ENCODE data around the gene KCNIP1.

DNA sequence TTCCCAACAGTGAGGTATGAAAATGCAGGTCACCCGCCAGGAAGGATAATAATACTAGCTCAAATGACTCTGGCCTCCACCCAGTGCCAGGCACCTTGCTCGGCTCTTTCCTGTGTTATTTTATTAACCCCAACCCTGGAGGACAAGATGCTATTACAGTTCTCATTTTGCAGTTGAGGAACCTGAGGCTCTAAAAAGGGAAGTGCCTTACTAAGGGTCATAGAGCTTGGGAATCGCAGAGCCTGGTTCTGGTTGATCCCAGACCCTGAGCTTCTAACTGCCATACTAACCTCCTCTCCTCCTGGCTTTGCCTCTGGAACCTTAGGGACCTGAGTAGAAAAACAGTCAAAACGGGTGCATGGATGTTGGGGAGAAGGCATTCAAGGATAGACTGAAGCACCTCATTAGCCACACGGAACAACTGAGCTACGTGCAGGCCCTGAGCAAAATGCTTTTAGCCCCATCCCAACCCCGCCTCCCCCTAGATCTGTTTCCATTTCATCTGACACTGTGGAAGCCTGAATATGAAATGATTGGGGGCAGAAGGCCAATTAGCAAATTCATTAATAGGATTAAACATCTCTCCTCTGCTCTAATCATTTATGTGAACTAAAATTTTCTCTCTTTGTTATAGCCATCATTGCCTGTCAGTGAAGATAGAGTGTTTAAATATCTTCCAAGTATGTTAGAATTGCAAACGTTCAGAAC lies 7.9 kb downstream of the KCNIP1 start:
- TF ChIP-seq CTCF (IDR thresholded peaks at IDR 0.05): no peak
- TF ChIP-seq POLR2AphosphoS5 (IDR thresholded peaks at IDR 0.05; ENCODE audit: low read depth, low read length): no peak
- TF ChIP-seq, protein P1, sequence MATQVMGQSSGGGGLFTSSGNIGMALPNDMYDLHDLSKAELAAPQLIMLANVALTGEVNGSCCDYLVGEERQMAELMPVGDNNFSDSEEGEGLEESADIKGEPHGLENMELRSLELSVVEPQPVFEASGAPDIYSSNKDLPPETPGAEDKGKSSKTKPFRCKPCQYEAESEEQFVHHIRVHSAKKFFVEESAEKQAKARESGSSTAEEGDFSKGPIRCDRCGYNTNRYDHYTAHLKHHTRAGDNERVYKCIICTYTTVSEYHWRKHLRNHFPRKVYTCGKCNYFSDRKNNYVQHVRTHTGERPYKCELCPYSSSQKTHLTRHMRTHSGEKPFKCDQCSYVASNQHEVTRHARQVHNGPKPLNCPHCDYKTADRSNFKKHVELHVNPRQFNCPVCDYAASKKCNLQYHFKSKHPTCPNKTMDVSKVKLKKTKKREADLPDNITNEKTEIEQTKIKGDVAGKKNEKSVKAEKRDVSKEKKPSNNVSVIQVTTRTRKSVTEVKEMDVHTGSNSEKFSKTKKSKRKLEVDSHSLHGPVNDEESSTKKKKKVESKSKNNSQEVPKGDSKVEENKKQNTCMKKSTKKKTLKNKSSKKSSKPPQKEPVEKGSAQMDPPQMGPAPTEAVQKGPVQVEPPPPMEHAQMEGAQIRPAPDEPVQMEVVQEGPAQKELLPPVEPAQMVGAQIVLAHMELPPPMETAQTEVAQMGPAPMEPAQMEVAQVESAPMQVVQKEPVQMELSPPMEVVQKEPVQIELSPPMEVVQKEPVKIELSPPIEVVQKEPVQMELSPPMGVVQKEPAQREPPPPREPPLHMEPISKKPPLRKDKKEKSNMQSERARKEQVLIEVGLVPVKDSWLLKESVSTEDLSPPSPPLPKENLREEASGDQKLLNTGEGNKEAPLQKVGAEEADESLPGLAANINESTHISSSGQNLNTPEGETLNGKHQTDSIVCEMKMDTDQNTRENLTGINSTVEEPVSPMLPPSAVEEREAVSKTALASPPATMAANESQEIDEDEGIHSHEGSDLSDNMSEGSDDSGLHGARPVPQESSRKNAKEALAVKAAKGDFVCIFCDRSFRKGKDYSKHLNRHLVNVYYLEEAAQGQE (IDR thresholded peaks at IDR 0.05; ENCODE audit: insufficient read depth in 1 of 2, low read depth in 2 of 2, low read length in 1 of 2): no peak
- no peak for TF ChIP-seq SIN3A (IDR thresholded peaks at IDR 0.05; ENCODE audit: borderline replicate concordance, insufficient read depth, low read depth, low read length)
- no peak for TF ChIP-seq TCF7L2 (IDR thresholded peaks at IDR 0.05; ENCODE audit: low read depth, low read length)

Measured in Panc1 (cell line).